ENCODE measurements around the gene CALCOCO1. TPM values are rescaled to one million over a fixed set of nuclear protein-coding genes. Genes with fewer than 3 reads are reported as not detected.

Gene CALCOCO1
- total and polyA plus RNA-seq, 2 of the 13 experiments (the other 11 are each of a cell fraction or from before 2014, with no cell fraction given) = 7.7 to 47.7 TPM

- TF ChIP-seq EZH2 (conservative IDR thresholded peaks at IDR 0.05; ENCODE audit: low read depth, low read length) (peak; percentile 74; the same call in 1 of the 2 replicates), ZBTB26 (CRISPR knock-in tag; IDR thresholded peaks at IDR 0.05; ENCODE audit: borderline replicate concordance) (peak; percentile 28; the same call in 1 of the 2 replicates), ZNF280B (CRISPR knock-in tag; IDR thresholded peaks at IDR 0.05; ENCODE audit: borderline replicate concordance) (no peak), EED (CRISPR knock-in tag; IDR thresholded peaks at IDR 0.05) (no peak), ZNF318 (CRISPR knock-in tag; IDR thresholded peaks at IDR 0.05) (no peak), PRDM4 (CRISPR knock-in tag; IDR thresholded peaks at IDR 0.05; ENCODE audit: borderline replicate concordance) (no peak), KDM5A (IDR thresholded peaks at IDR 0.05; ENCODE audit: borderline replicate concordance, low read length) (no peak), KLF12 (CRISPR knock-in tag; IDR thresholded peaks at IDR 0.05; ENCODE audit: borderline replicate concordance) (no peak), CENPX (CRISPR knock-in tag; IDR thresholded peaks at IDR 0.05) (no peak), MBNL3 (CRISPR knock-in tag; conservative IDR thresholded peaks at IDR 0.05) (no peak), ZSCAN20 (CRISPR knock-in tag; IDR thresholded peaks at IDR 0.05; ENCODE audit: borderline replicate concordance) (no peak), TRAFD1 (CRISPR knock-in tag; IDR thresholded peaks at IDR 0.05; ENCODE audit: borderline replicate concordance) (no peak)
Measured at GRCh38 chr12:53746592-53747092, 19.4 kb upstream of the CALCOCO1 start (continued).

Measured in HepG2 (cell line).